Measurements from ENCODE around the gene MRPS6.

The MRPS6 gene

DNA sequence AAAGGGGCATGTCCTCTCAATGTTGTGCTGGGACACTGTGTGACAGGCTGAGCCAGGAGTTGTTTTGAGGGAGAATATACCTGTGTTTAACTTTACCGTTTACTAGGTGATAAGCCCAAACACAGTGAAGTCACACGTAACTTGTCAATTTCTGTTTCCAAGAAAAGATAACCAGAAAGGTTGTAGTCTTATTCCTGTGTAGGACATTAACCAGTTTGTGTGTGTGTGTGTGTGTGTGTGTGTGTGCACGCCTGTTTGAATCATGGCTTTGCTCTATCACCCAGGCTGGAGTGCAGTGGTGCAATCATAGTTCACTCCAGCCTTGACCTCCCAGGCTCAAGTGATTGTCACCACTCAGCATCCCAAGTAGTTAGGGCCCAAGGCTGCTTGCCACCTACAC lies 83.6 kb downstream of the MRPS6 start:
- no peak overlapping the region for H3K27ac ChIP-seq (ENCODE audit: low read depth, low read length)
- H3K27me3 ChIP-seq (ENCODE audit: control insufficient read depth, insufficient read depth, low read length): no peaks in the 10 kb centered on the region
- H3K9ac ChIP-seq (ENCODE audit: low read depth, low read length): no peak overlapping the region
- H3K9me3 ChIP-seq (ENCODE audit: control insufficient read depth, insufficient read depth, low read length): no peaks in the 10 kb centered on the region
- no peaks in the 10 kb centered on the region for H3K36me3 ChIP-seq (ENCODE audit: control insufficient read depth, insufficient read depth, low read length)
- H3K4me1 ChIP-seq (ENCODE audit: control insufficient read depth, insufficient read depth, low read length): no peaks in the 10 kb centered on the region
- no peak overlapping the region for H3K4me3 ChIP-seq (ENCODE audit: low read depth, low read length)

DNA sequence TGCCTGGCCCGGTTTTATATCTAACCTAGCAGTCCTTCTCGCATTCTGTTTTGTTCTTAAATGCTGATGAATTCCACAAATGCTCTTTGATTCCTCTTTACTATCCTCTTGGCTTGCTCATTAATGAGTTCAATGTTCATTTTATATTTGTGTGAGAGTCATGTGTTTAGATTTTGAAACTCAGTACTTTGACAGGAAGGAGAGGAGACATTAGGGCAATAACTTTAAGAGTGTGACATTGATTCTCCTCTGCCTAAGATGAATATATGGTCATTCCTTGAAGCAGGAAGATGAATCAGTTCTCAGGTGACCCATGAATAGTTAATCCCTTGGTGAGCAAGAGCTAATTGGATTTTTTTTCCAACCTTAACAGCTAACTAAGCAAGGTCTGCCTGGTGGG lies 84.1 kb downstream of the MRPS6 start:
- Histone ChIP-seq H3K4me1 (ENCODE audit: control insufficient read depth, insufficient read depth, low read length) (no peaks in the 10 kb centered on the region), H3K36me3 (ENCODE audit: control insufficient read depth, insufficient read depth, low read length) (no peaks in the 10 kb centered on the region), H3K9ac (ENCODE audit: low read depth, low read length) (no peak overlapping the region), H3K27ac (ENCODE audit: low read depth, low read length) (no peak overlapping the region), H3K27me3 (ENCODE audit: control insufficient read depth, insufficient read depth, low read length) (no peaks in the 10 kb centered on the region), H3K9me3 (ENCODE audit: control insufficient read depth, insufficient read depth, low read length) (no peaks in the 10 kb centered on the region), H3K4me3 (ENCODE audit: low read depth, low read length) (no peak overlapping the region)

DNA sequence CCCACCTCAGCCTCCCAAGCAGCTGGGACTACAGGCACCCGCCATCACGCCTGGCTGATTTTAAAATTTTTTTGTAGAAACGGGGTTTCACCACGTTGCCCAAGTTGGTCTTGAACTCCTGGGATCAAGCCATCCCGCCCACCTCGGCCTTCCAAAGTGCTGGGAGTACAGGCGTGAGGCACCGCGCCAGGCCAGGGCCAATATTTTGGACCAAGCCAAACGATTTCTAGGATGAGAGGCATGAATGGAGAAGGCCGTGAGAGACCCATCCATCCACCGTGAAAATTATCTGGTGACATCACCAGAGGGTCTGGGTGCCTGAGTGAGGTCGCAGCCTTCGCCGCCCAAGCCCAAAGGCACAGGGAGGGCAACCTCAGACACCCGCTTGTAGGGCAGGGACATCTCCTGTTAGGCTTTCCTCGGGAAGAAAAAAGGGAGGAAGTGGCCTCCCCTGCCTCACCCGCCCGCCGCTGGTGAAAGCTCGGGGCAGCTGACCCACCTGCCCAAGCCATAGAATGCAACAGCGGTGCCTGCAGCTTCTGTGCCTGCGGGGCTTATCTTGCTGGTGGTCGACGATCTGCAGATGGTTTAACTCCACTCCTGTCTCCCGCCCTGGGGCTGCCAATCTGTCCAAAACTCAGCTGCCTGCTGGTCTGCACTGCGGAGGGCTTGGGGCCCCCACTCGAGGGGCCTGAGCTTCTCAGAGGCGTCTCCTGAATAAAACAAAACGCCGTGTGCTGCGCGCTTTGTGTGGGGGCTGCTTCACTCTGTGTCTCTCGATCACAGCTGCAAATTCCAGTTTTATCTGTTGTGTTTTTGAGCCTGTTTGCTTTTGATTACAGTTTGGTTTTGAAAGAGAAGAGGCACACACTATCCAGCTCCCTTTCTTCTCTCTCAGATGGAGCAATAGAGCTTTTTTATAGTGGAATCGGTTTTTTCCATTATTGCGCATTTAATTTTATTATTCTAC lies 85.8 kb downstream of the MRPS6 start:
- H3K27me3 ChIP-seq (ENCODE audit: control insufficient read depth, insufficient read depth, low read length): no peaks in the 10 kb centered on the region
- H3K36me3 ChIP-seq (ENCODE audit: control insufficient read depth, insufficient read depth, low read length): no peaks in the 10 kb centered on the region
- H3K9ac ChIP-seq (ENCODE audit: low read depth, low read length): no peak overlapping the region
- no peak overlapping the region for H3K4me3 ChIP-seq (ENCODE audit: low read depth, low read length)
- H3K9me3 ChIP-seq (ENCODE audit: control insufficient read depth, insufficient read depth, low read length): peaks cover 5% of the 10 kb centered on the region; the same call in 1 of the 2 replicates
- no peaks in the 10 kb centered on the region for H3K4me1 ChIP-seq (ENCODE audit: control insufficient read depth, insufficient read depth, low read length)
- H3K27ac ChIP-seq (ENCODE audit: low read depth, low read length): no peak overlapping the region

DNA sequence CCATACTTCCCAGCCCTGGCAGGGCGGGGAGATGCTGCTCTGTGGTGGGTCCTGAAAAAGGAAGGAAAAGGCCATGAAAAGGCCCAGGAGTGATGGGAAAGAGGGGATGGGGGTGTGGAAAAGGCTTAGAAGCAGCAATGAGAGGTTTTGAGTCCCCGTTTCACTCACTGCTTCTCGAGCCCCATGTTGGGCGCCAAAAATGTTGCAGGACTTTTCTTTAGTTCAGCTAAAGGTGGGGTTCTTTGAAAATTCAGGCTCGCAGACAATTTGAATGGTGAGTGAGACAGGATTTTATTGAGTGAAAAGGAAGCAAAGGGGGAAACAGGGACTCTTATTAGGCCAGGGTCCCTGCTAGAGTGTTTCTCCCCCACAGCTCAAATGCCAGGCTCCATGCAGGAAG lies 93.1 kb downstream of the MRPS6 start:
- H3K36me3 ChIP-seq (ENCODE audit: control insufficient read depth, insufficient read depth, low read length): no peaks in the 10 kb centered on the region
- no peaks in the 10 kb centered on the region for H3K4me1 ChIP-seq (ENCODE audit: control insufficient read depth, insufficient read depth, low read length)
- H3K9ac ChIP-seq (ENCODE audit: low read depth, low read length): no peak overlapping the region
- H3K27me3 ChIP-seq (ENCODE audit: control insufficient read depth, insufficient read depth, low read length): no peaks in the 10 kb centered on the region
- H3K4me3 ChIP-seq (ENCODE audit: low read depth, low read length): no peak overlapping the region
- no peak overlapping the region for H3K27ac ChIP-seq (ENCODE audit: low read depth, low read length)
- peaks cover 50% of the 10 kb centered on the region for H3K9me3 ChIP-seq (ENCODE audit: control insufficient read depth, insufficient read depth, low read length)

DNA sequence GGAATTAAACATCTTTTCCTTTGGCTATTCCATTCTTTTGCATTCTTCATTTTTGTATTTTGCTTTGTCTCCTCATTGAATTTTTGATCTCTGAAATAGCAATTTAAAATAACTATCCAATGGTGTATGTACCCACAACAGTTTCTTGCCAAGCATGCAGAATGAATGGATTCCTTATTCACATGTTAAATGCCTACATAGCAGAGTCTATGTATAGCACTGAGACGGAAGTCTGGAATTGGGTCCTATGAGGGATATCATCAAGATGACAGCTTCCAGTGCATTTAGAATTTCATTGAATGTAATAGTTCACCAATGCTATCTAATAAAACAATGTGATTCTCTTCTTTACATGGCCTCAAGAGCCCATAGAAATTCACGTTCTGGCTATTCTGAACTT lies 97.5 kb downstream of the MRPS6 start:
- H3K27ac ChIP-seq (ENCODE audit: low read depth, low read length): no peak overlapping the region
- peaks cover 38% of the 10 kb centered on the region for H3K9me3 ChIP-seq (ENCODE audit: control insufficient read depth, insufficient read depth, low read length)
- H3K27me3 ChIP-seq (ENCODE audit: control insufficient read depth, insufficient read depth, low read length): no peaks in the 10 kb centered on the region
- no peaks in the 10 kb centered on the region for H3K36me3 ChIP-seq (ENCODE audit: control insufficient read depth, insufficient read depth, low read length)
- no peak overlapping the region for H3K4me3 ChIP-seq (ENCODE audit: low read depth, low read length)
- H3K9ac ChIP-seq (ENCODE audit: low read depth, low read length): no peak overlapping the region
- H3K4me1 ChIP-seq (ENCODE audit: control insufficient read depth, insufficient read depth, low read length): no peaks in the 10 kb centered on the region

DNA sequence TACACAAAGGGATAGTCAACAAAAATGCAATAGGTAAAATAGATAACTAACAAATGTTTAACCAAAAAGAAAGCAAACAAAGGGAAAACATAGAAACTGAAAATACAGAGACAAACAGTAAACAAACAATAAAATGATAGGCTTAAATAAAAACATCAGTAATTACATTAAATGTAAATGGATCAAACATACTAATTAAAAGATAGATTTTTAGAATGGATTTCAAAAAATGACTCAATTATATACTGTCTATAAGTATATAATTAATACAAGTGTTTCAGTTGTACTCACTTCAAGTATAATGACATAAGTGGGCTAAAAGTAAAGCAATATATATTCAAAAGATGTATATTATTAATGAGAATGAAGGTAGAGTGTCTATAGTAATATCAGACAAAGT lies 101.1 kb downstream of the MRPS6 start:
- peaks cover 9% of the 10 kb centered on the region; the same call in 1 of the 2 replicates for H3K9me3 ChIP-seq (ENCODE audit: control insufficient read depth, insufficient read depth, low read length)
- no peak overlapping the region for H3K27ac ChIP-seq (ENCODE audit: low read depth, low read length)
- no peak overlapping the region for H3K9ac ChIP-seq (ENCODE audit: low read depth, low read length)
- no peak overlapping the region for H3K4me3 ChIP-seq (ENCODE audit: low read depth, low read length)
- H3K4me1 ChIP-seq (ENCODE audit: control insufficient read depth, insufficient read depth, low read length): peaks cover 13% of the 10 kb centered on the region
- no peaks in the 10 kb centered on the region for H3K36me3 ChIP-seq (ENCODE audit: control insufficient read depth, insufficient read depth, low read length)
- peaks cover 21% of the 10 kb centered on the region for H3K27me3 ChIP-seq (ENCODE audit: control insufficient read depth, insufficient read depth, low read length)

DNA sequence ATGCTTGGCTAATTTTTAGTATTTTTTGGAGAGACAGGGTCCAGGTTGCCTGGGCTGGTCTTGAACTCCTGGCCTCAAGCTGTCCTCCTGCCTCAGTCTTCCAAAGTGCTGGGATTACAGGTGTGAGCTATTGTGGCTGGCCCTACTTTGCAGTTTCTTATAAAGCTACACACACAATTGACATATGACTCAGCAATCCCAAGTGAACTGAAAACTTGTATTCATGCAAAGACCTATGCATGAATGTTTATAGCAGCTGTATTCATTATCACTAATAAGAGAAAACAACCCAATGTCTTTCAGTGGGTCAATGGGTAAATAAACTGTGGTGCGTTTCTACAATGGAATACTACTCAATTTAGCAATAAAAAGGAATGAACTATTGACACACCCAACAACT lies 103.1 kb downstream of the MRPS6 start:
- no peaks in the 10 kb centered on the region for H3K36me3 ChIP-seq (ENCODE audit: control insufficient read depth, insufficient read depth, low read length)
- peaks cover 5% of the 10 kb centered on the region; the same call in 1 of the 2 replicates for H3K9me3 ChIP-seq (ENCODE audit: control insufficient read depth, insufficient read depth, low read length)
- H3K27me3 ChIP-seq (ENCODE audit: control insufficient read depth, insufficient read depth, low read length): peaks cover 35% of the 10 kb centered on the region
- H3K27ac ChIP-seq (ENCODE audit: low read depth, low read length): no peak overlapping the region
- no peak overlapping the region for H3K9ac ChIP-seq (ENCODE audit: low read depth, low read length)
- peaks cover 32% of the 10 kb centered on the region for H3K4me1 ChIP-seq (ENCODE audit: control insufficient read depth, insufficient read depth, low read length)
- no peak overlapping the region for H3K4me3 ChIP-seq (ENCODE audit: low read depth, low read length)

DNA sequence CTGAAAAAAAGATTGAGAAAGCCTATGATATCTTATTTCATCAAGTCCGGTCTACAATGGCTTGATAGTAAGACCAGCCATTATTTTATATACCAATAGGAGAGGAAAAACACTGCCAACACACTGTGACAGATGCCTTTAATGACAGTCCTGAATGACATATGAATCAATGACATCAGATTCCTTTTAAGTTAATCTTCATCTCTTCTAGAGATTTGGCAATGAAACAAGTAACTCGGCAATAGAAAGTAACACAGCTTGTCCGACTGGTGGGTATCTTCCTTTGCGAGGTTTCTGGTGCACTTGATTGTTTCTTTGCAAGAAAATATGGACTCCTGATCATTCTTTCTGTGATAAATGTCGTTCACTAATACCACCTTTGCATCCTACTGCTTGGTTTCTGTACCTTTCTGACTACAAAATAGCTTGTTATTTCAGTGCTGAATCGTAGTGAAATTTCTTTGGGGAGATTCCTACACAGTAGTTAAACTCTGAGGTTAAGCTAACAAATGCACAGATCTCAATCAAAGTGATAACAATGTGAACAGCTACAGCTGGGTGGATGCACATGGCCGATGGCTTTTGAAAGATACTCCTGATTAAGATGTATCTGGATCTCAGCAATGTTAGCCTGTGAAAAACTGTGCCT lies 104.7 kb downstream of the MRPS6 start:
- Histone ChIP-seq H3K27ac (ENCODE audit: low read depth, low read length) (no peak overlapping the region), H3K27me3 (ENCODE audit: control insufficient read depth, insufficient read depth, low read length) (peaks cover 37% of the 10 kb centered on the region), H3K4me1 (ENCODE audit: control insufficient read depth, insufficient read depth, low read length) (peaks cover 33% of the 10 kb centered on the region), H3K9me3 (ENCODE audit: control insufficient read depth, insufficient read depth, low read length) (no peaks in the 10 kb centered on the region; the same call in 1 of the 2 replicates), H3K4me3 (ENCODE audit: low read depth, low read length) (no peak overlapping the region), H3K36me3 (ENCODE audit: control insufficient read depth, insufficient read depth, low read length) (no peaks in the 10 kb centered on the region), H3K9ac (ENCODE audit: low read depth, low read length) (no peak overlapping the region)

DNA sequence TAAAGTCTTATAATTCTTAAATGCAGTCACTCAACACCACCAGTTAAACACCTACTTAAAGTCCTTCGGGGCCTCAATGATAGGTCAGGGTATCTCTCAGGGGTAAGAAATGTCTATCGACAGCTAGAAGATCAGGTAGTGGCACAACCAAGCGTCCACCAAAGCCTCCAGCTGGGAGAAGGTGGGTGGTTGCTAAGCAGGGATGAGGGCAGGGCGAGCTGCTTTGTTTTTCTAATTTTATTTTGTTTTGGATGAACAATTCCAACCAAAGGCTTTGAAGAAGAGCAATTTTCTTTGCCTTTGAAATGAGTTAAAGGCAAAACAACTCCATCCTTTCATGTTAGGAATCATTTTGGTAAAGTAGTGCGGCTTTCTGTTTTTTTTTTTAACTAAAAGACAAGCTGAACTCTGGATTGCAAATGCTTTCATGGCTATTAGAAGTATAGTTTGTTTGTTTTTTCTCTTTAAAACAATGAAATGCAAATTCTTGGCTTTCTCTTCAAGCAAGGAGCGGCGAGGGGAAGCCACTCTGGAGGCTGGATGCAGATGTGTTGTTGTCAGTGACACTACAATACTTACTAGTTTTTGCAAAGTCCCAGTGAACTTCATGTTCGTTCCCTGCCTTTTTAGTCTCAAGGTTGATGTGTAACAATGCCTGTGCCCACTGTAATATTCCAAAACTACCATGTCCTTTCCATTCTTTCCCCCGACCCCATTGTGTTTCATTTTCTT lies 106.0 kb downstream of the MRPS6 start:
- peak overlapping the region; percentile 47 for H3K4me3 ChIP-seq (ENCODE audit: low read depth, low read length)
- no peaks in the 10 kb centered on the region for H3K9me3 ChIP-seq (ENCODE audit: control insufficient read depth, insufficient read depth, low read length)
- H3K4me1 ChIP-seq (ENCODE audit: control insufficient read depth, insufficient read depth, low read length): peaks cover 33% of the 10 kb centered on the region
- no peaks in the 10 kb centered on the region for H3K36me3 ChIP-seq (ENCODE audit: control insufficient read depth, insufficient read depth, low read length)
- peaks cover 37% of the 10 kb centered on the region for H3K27me3 ChIP-seq (ENCODE audit: control insufficient read depth, insufficient read depth, low read length)
- H3K27ac ChIP-seq (ENCODE audit: low read depth, low read length): peak overlapping the region; percentile 67
- no peak overlapping the region for H3K9ac ChIP-seq (ENCODE audit: low read depth, low read length)

DNA sequence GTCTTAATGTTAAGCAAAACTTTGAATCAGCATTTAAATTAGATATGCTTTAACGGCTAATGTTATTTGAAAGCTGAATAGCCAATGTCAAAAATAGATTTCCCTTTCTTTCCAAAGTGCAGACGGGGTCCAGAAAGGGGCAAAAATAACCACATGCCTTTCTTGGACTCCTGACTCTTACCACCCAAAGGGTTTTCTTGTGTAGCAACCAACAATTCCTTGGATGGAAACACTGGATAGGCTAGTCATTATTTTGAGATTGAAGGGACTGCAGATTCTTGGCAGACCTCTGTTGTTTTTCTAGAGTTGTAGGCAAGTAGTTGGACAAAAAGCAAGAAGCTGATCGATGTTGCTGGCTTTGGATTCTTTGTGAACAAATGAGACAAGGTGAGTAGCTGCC lies 107.0 kb downstream of the MRPS6 start:
- 0 out of 2 replicates have a peak overlapping the region, but pooled peaks have one; percentile 47 for H3K4me3 ChIP-seq (ENCODE audit: low read depth, low read length)
- H3K9ac ChIP-seq (ENCODE audit: low read depth, low read length): no peak overlapping the region
- no peaks in the 10 kb centered on the region for H3K9me3 ChIP-seq (ENCODE audit: control insufficient read depth, insufficient read depth, low read length)
- peak overlapping the region; percentile 27 for H3K27ac ChIP-seq (ENCODE audit: low read depth, low read length)
- H3K27me3 ChIP-seq (ENCODE audit: control insufficient read depth, insufficient read depth, low read length): peaks cover 37% of the 10 kb centered on the region
- H3K36me3 ChIP-seq (ENCODE audit: control insufficient read depth, insufficient read depth, low read length): no peaks in the 10 kb centered on the region
- peaks cover 33% of the 10 kb centered on the region for H3K4me1 ChIP-seq (ENCODE audit: control insufficient read depth, insufficient read depth, low read length)

Measured in HUES48 (cell line).